HEK293 (cell line): ENCODE results near the gene HOXB8.

Experiments used
- CTCF ChIP-seq: fragments of 450-650 bp; formaldehyde crosslinking; IDR thresholded peaks from 2 replicates; pipeline ENCODE4 v1.5.1; 2016; ENCODE audit warnings: missing biosample characterization, missing genetic modification characterization
- HOXD13 ChIP-seq: sonication (generic); formaldehyde crosslinking; IDR thresholded peaks from 2 replicates; pipeline ENCODE4 v1.8.0; 2022; ENCODE audit warnings: missing genetic modification reagents, borderline replicate concordance
- SP2 ChIP-seq: fragments of 450-650 bp; formaldehyde crosslinking; IDR thresholded peaks from 2 replicates; pipeline ENCODE4 v1.5.1; 2016; ENCODE audit warnings: missing biosample characterization, missing genetic modification characterization
- ZBTB21 ChIP-seq: fragments of 450-650 bp; formaldehyde crosslinking; IDR thresholded peaks from 2 replicates; pipeline ENCODE4 v1.5.1; 2017; ENCODE audit warnings: missing biosample characterization, missing genetic modification characterization
- ZNF174 ChIP-seq: fragments of 450-650 bp; formaldehyde crosslinking; IDR thresholded peaks from 2 replicates; pipeline ENCODE4 v1.5.0; 2017; ENCODE audit warnings: missing biosample characterization, mild to moderate bottlenecking, missing genetic modification characterization
- ZNF416 ChIP-seq: fragments of 450-650 bp; formaldehyde crosslinking; IDR thresholded peaks from 2 replicates; pipeline ENCODE4 v1.5.1; 2016; ENCODE audit warnings: missing biosample characterization, missing genetic modification characterization
- ZNF558 ChIP-seq: fragments of 450-650 bp; formaldehyde crosslinking; IDR thresholded peaks from 2 replicates; pipeline ENCODE4 v1.5.1; 2016; ENCODE audit warnings: missing biosample characterization, missing genetic modification characterization

- no peak for TF ChIP-seq ZNF416
- TF ChIP-seq ZBTB21, result no peak
- peak; percentile 57; the same call in 1 of the 2 replicates for TF ChIP-seq CTCF
- TF ChIP-seq HOXD13, result no peak
- no peak for TF ChIP-seq ZNF558 (tag by site-specific recombination)
- TF ChIP-seq ZNF174 (tag by site-specific recombination), result no peak
- peak; percentile 58 for TF ChIP-seq SP2 (tag by site-specific recombination)
Measured at GRCh38 chr17:48597778-48598631, 17.1 kb downstream of the HOXB8 start.
